LNCAP (cell line): ENCODE results near the gene KLKB1.

ENCODE experiments used
- CTCF ChIP-seq: fragments of 450-650 bp; IDR thresholded peaks from 2 replicates; pipeline ENCODE4 v1.5.1; 2017; ENCODE audit warnings: mild to moderate bottlenecking

KLKB1 gene

DNA sequence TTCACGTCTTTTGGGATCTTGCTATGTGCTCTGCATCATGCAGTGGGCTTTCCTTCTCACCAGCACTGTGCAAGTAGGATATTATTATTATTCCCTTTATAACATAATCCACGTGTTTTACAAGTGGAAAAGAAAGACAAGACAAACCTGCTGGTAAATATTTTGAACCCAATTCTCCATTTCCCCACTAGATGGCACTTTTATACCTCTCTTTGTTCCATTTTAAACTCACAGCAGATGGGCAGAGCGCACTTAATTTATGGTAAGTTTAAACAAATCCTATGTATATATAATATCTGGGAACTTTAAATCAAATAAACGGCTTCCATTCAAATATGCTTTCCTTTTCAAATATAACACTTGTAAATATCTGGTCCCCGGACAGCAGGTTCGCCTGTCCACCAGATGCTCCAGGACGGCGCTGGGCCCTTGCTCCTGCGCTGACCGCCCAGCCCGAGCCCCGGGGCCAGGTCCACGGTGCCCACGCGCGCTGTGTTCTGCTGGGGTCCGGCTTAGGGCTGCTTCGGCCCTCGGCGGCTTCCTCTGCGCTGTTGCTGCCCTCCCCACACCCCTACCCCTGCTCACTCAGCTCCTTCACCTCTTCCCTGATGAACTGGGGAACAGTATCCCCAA lies 69.8 kb downstream of the KLKB1 start:
- peak; percentile 60 for TF ChIP-seq CTCF

DNA sequence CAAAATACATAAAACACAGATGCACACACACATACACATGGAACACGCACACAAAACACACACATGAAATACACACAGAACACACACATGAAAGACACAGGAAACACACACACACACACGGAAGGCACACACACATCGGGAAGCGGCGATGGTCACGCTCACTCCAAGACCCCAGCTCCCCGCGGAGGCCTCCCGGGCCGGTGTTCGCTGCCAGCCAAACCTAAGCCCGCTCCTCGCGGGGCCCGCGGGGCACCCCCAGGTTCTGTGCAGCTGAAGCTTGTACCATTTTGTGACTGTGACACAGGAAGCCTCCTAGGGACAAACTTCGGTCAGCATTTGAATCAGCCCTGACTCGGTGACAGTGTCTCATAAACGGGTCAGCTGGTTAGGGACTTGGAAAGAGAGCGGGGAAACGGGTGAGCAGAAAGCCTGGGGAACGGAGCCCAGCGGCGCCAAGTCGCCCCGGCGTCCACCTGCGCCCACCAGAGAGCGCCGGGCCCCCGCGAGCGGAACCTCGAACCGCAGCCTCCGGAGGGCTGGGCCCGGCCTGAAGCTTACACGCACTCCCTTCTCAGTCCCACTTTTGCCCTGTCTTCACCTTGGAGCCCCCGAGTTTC lies 70.8 kb downstream of the KLKB1 start:
- no peak for TF ChIP-seq CTCF

DNA sequence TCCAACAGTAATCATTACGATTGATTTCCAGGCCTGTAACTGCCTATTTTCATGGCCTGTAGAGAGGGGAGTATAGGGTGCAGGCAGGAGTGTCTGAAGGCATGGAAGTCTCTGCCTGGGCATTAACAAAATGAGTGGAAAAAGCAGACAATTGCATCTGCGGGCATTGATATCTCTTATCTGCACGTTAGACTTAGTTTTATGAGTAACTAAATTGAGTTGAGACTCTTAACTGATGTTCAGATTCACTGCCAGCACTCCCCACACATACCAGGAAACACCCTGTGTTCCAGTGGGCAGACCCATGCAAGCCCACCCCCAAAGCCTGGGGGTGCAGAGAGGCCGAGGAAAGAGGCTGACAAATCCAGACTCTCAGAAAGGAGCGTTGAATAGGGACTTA lies 72.0 kb downstream of the KLKB1 start:
- TF ChIP-seq CTCF: no peak

GRCh38 chr4:186300659-186301390 lies 73.5 kb downstream of the KLKB1 start:
- TF ChIP-seq CTCF: no peak

GRCh38 chr4:186304216-186304615 lies 76.9 kb downstream of the KLKB1 start:
- TF ChIP-seq CTCF: no peak

GRCh38 chr4:186304866-186305505 lies 77.7 kb downstream of the KLKB1 start:
- TF ChIP-seq CTCF: no peak

DNA sequence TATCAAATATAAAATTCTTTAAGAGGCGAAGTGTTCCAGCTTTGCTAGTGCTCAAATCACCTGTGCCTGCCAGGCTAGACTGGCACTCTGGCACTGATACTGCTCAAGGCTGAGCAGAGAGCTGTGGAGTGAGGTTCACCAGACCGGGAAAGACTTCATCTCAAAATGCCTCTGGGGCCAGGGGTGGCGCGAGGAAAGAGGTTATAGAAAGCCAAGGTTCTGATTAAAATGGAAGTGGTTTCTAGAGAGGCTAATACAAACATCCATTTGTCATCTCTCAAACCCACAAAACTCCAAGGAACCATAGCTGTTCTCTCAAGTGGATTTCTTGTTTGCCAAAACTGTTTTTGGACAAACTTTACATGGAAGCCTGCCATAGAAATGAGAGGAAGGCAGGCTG lies 80.2 kb downstream of the KLKB1 start:
- no peak for TF ChIP-seq CTCF
